Liver (tissue), 9 donors: Measurements from ENCODE around the gene ARL5A. TPM values are rescaled to one million over a fixed set of nuclear protein-coding genes. Genes with fewer than 3 reads are reported as not detected.

Experiments used
- DNase-seq: peaks from one replicate; pipeline ENCODE4 v3.0.0-alpha.2; 2017; ENCODE audit warnings: low spot score
- H3K27ac ChIP-seq, 2 donors: one replicate each; pipeline ENCODE4 v1.7.0; 2013; ENCODE audit warnings: inconsistent platforms in 2 of 2, low read length in 2 of 2, control low read depth in 1 of 2, low read depth in 1 of 2, mild to moderate bottlenecking in 1 of 2
- H3K27me3 ChIP-seq, 4 donors: one replicate each; pipeline versions ENCODE4 v1.6.1 to v1.7.0; 2013; ENCODE audit warnings: low read length in 3 of 4, inconsistent platforms in 1 of 4, mild to moderate bottlenecking in 1 of 4, moderate library complexity in 1 of 4; ENCODE audit not compliant: control insufficient read depth in 4 of 4, insufficient read depth in 4 of 4
- H3K36me3 ChIP-seq, 4 donors: one replicate each; pipeline versions ENCODE4 v1.6.1 to v1.7.0; 2013; ENCODE audit warnings: low read length in 3 of 4, mild to moderate bottlenecking in 3 of 4, low read depth in 1 of 4, moderate library complexity in 1 of 4; ENCODE audit not compliant: control insufficient read depth in 4 of 4, insufficient read depth in 3 of 4
- H3K4me1 ChIP-seq, 4 donors: one replicate each; pipeline versions ENCODE4 v1.6.1 to v1.7.0; 2013; ENCODE audit warnings: low read length in 3 of 4, mild to moderate bottlenecking in 3 of 4, moderate library complexity in 1 of 4; ENCODE audit not compliant: control insufficient read depth in 4 of 4, insufficient read depth in 4 of 4
- H3K4me3 ChIP-seq, 3 donors: one replicate each; pipeline versions ENCODE4 v1.6.1 to v1.7.0; 2013; ENCODE audit warnings: low read length in 3 of 3, control low read depth in 1 of 3, low read depth in 1 of 3, mild to moderate bottlenecking in 1 of 3
- H3K9ac ChIP-seq, 2 donors: one replicate each; pipeline ENCODE4 v1.7.0; 2013; ENCODE audit warnings: low read length in 2 of 2, mild to moderate bottlenecking in 2 of 2, moderate library complexity in 2 of 2, control low read depth in 1 of 2, low read depth in 1 of 2
- H3K9me3 ChIP-seq, 4 donors: one replicate each; pipeline versions ENCODE4 v1.6.1 to v1.7.0; 2013; ENCODE audit warnings: low read length in 3 of 4; ENCODE audit not compliant: control insufficient read depth in 4 of 4
- ATF3 ChIP-seq: IDR thresholded peaks from 2 replicates; pipeline ENCODE4 v1.6.1; 2016; ENCODE audit warnings: antibody characterized with exemption
- CTCF ChIP-seq: fragments of 150-350 bp; IDR thresholded peaks from 2 replicates; pipeline ENCODE4 v1.5.1; 2017; ENCODE audit warnings: improper control_type of control experiment, low read depth, low read length; ENCODE audit not compliant: missing input control
- EGR1 ChIP-seq, 2 donors: IDR thresholded peaks; 2 replicates each; pipeline ENCODE4 v1.6.1; 2016 to 2018; ENCODE audit warnings: antibody characterized with exemption in 2 of 2, low read depth in 2 of 2
- FOXA1 ChIP-seq: IDR thresholded peaks from 2 replicates; pipeline ENCODE4 v1.6.1; 2016; ENCODE audit warnings: antibody characterized with exemption
- FOXA2 ChIP-seq: IDR thresholded peaks from 2 replicates; pipeline ENCODE4 v1.6.1; 2016; ENCODE audit warnings: antibody characterized with exemption
- GABPA ChIP-seq, 2 donors: IDR thresholded peaks in 1 of 2; conservative IDR thresholded peaks in 1 of 2; 2 replicates each; pipeline ENCODE4 v1.6.1; 2016; ENCODE audit warnings: antibody characterized with exemption in 2 of 2, mild to moderate bottlenecking in 1 of 2, moderate library complexity in 1 of 2
- HNF4A ChIP-seq, 2 donors: conservative IDR thresholded peaks; 2 replicates each; pipeline ENCODE4 v1.6.1; 2016; ENCODE audit warnings: antibody characterized with exemption in 2 of 2, mild to moderate bottlenecking in 2 of 2
- JUND ChIP-seq, 2 donors: IDR thresholded peaks; 2 replicates each; pipeline ENCODE4 v1.6.1; 2016; ENCODE audit warnings: antibody characterized with exemption in 2 of 2
- MAX ChIP-seq: IDR thresholded peaks from 2 replicates; pipeline ENCODE4 v1.6.1; 2016; ENCODE audit warnings: antibody characterized with exemption
- NR2F2 ChIP-seq: IDR thresholded peaks from 2 replicates; pipeline ENCODE4 v1.6.1; 2016; ENCODE audit warnings: antibody characterized with exemption
- RAD21 ChIP-seq, 2 donors: IDR thresholded peaks; 2 replicates each; pipeline ENCODE4 v1.6.1; 2016; ENCODE audit warnings: antibody characterized with exemption in 2 of 2, mild to moderate bottlenecking in 2 of 2
- REST ChIP-seq: IDR thresholded peaks from 2 replicates; pipeline ENCODE4 v1.6.1; 2016; ENCODE audit warnings: antibody characterized with exemption, mild to moderate bottlenecking
- RXRA ChIP-seq, 2 donors: IDR thresholded peaks; 2 replicates each; pipeline ENCODE4 v1.6.1; 2017 to 2018; ENCODE audit warnings: antibody characterized with exemption in 2 of 2, mild to moderate bottlenecking in 1 of 2
- SP1 ChIP-seq: IDR thresholded peaks from 2 replicates; pipeline ENCODE4 v1.6.1; 2018; ENCODE audit warnings: antibody characterized with exemption, mild to moderate bottlenecking
- TAF1 ChIP-seq: conservative IDR thresholded peaks from 2 replicates; pipeline ENCODE4 v1.6.1; 2016; ENCODE audit warnings: antibody characterized with exemption, mild to moderate bottlenecking
- YY1 ChIP-seq: IDR thresholded peaks from 2 replicates; pipeline ENCODE4 v1.6.1; 2016; ENCODE audit warnings: antibody characterized with exemption, mild to moderate bottlenecking
- ZBTB33 ChIP-seq: IDR thresholded peaks from 2 replicates; pipeline ENCODE4 v1.6.1; 2016; ENCODE audit warnings: antibody characterized with exemption
- WGBS: extraction: QIAGEN DNeasy Blood & Tissue Kit; methylation state at CpG from one replicate; pipeline ENCODE4 v1.1.7; 2013; 5-methylcytosine and 5-hydroxymethylcytosine counted together
- polyA plus RNA-seq, 2 donors: library from polyadenylated mRNA; stranded (reverse) in 1 of 2; unstranded in 1 of 2; fragments of 200-250 nt in 1 of 2; fragments of >200 nt in 1 of 2; fragmentation: Nextera tagmentation in 1 of 2; extraction: Ambion mirVana in 1 of 2; gene quantifications; one replicate each; pipeline versions ENCODE4 v1.2.1 to v1.2.3, GENCODE V29; 2013 to 2015
- total RNA-seq, 2 donors: library from RNA; depleted of rRNA; stranded (reverse); fragments of >200 nt; gene quantifications; one replicate each; pipeline ENCODE4 v1.2.3, GENCODE V29; 2014
- donor health status: healthy.
- donor health status: healthy.
- donor health status: healthy.
- donor health status: healthy.
- donor health status: healthy.

ARL5A gene
- total and polyA plus RNA-seq, 4 donors: 9.0 to 41.6 (median 18.0) TPM

GRCh38 chr2:151776367-151776766, 51.9 kb downstream of the ARL5A start:
- TF ChIP-seq RAD21 (IDR thresholded peaks at IDR 0.05) (no peak), FOXA1 (no peak), RXRA (IDR thresholded peaks at IDR 0.05) (no peak), CTCF (no peak), ATF3 (no peak), MAX (no peak), EGR1 (IDR thresholded peaks at IDR 0.05; ENCODE audit: low read depth in 2 of 2) (no peak), NR2F2 (no peak), HNF4A (conservative IDR thresholded peaks at IDR 0.05) (no peak), FOXA2 (no peak), ZBTB33 (no peak), SP1 (no peak), JUND (IDR thresholded peaks at IDR 0.05) (no peak), GABPA (IDR thresholded peaks at IDR 0.05 in 1 of 2, conservative IDR thresholded peaks at IDR 0.05 in 1 of 2) (no peak), YY1 (no peak), REST (no peak), TAF1 (no peak)
- no peaks in the 10 kb centered on the region for H3K27me3 ChIP-seq
- H3K4me1 ChIP-seq: no peaks in the 10 kb centered on the region
- H3K9ac ChIP-seq: no peak overlapping the region
- no peak overlapping the region for H3K4me3 ChIP-seq
- 98% methylated on average over 1 of the region's 1 CpG for WGBS
- no peak for DNase-seq
- peaks cover 0 to 2% (median 0%) of the 10 kb centered on the region in 4 donors for H3K9me3 ChIP-seq
- no peak overlapping the region for H3K27ac ChIP-seq
- peaks cover 0 to 10% (median 4%) of the 10 kb centered on the region in 4 donors for H3K36me3 ChIP-seq
